H1 (cell line): ENCODE measurements around the gene ARHGEF1. TPM values are rescaled to one million over a fixed set of nuclear protein-coding genes. Genes with fewer than 3 reads are reported as not detected.

ENCODE experiments used
- BRCA1 ChIP-seq: IDR thresholded peaks from 2 replicates; pipeline ENCODE4 v1.6.1; 2012; ENCODE audit warnings: low read depth, low read length, improper control_type of control experiment
- CTBP2 ChIP-seq: IDR thresholded peaks from 2 replicates; pipeline ENCODE4 v1.7.0; 2011; ENCODE audit warnings: borderline replicate concordance, mild to moderate bottlenecking, moderate library complexity, mixed read lengths, low read length; ENCODE audit not compliant: insufficient read depth, insufficient read length
- EP300 ChIP-seq, 2 experiments: IDR thresholded peaks; 1 replicate in 1 of 2; 2 replicates in 1 of 2; pipeline ENCODE4 v1.6.1; 2011 to 2012; ENCODE audit warnings: low read depth in 2 of 2, low read length in 2 of 2, mild to moderate bottlenecking in 2 of 2, borderline replicate concordance in 1 of 2, inconsistent platforms in 1 of 2, moderate library complexity in 1 of 2
- GTF2F1 ChIP-seq: IDR thresholded peaks from 2 replicates; pipeline ENCODE4 v1.6.1; 2012; ENCODE audit warnings: low read depth, low read length, improper control_type of control experiment, borderline replicate concordance
- HDAC2 ChIP-seq, 2 experiments: fragments of 300-600 bp in 1 of 2; sonication (generic) in 1 of 2; IDR thresholded peaks; 2 replicates each; pipeline ENCODE4 v1.6.1; 2011 to 2012; ENCODE audit warnings: low read depth in 2 of 2, low read length in 2 of 2, mild to moderate bottlenecking in 2 of 2, moderate library complexity in 2 of 2, borderline replicate concordance in 1 of 2, inconsistent platforms in 1 of 2
- KDM1A ChIP-seq: fragments of 200-600, 300-600 bp; sonication (generic); IDR thresholded peaks from 2 replicates; pipeline ENCODE4 v1.7.1; 2016; ENCODE audit warnings: mild to moderate bottlenecking, low read length, borderline replicate concordance
- KDM4A ChIP-seq: IDR thresholded peaks from one replicate; pipeline ENCODE4 v1.7.1; 2012; ENCODE audit warnings: low read depth, mild to moderate bottlenecking, moderate library complexity, low read length, inconsistent platforms; ENCODE audit not compliant: severe bottlenecking
- NANOG ChIP-seq: IDR thresholded peaks from 2 replicates; pipeline ENCODE4 v1.6.1; 2011; ENCODE audit warnings: low read length, low read depth, mild to moderate bottlenecking, inconsistent platforms; ENCODE audit not compliant: insufficient read depth, poor library complexity, severe bottlenecking
- RFX5 ChIP-seq: IDR thresholded peaks from 2 replicates; pipeline ENCODE4 v1.6.1; 2011; ENCODE audit warnings: low read depth, low read length, improper control_type of control experiment, borderline replicate concordance
- SP2 ChIP-seq: IDR thresholded peaks from 2 replicates; pipeline ENCODE4 v1.6.1; 2012; ENCODE audit warnings: mild to moderate bottlenecking, low read length, inconsistent platforms
- TBP ChIP-seq: IDR thresholded peaks from 2 replicates; pipeline ENCODE4 v1.6.1; 2011; ENCODE audit warnings: low read depth, low read length, improper control_type of control experiment
- ZNF274 ChIP-seq: IDR thresholded peaks from 2 replicates; pipeline ENCODE4 v1.7.0; 2012; ENCODE audit warnings: low read length, borderline replicate concordance; ENCODE audit errors: extremely low read depth
- polyA plus RNA-seq, 7 experiments: library from polyadenylated mRNA; depleted of rRNA in 3 of 7; stranded (reverse) in 5 of 7; unstranded in 2 of 7; fragments of >200 nt in 5 of 7; fragments of 200-250 nt in 2 of 7; gene quantifications; 1 replicate in 5 of 7; 2 replicates in 1 of 7; 4 replicates in 1 of 7; pipeline versions ENCODE4 v1.2.1 to v1.2.3, GENCODE V29; 2011 to 2013; ENCODE audit warnings: missing spikeins in 2 of 7, mixed read lengths in 2 of 7
- total RNA-seq: library from RNA; stranded (reverse); fragmentation: NEBNext Ultra II Directional; extraction: Animal tissue kit (Norgen Biotek cat#: 25700); gene quantifications from 2 replicates; pipeline ENCODE4 v1.2.1, GENCODE V29; 2021
- TF ChIP-seq, protein P1 (sequence below): IDR thresholded peaks from 2 replicates; pipeline ENCODE4 v1.6.1; 2012; ENCODE audit warnings: low read length, inconsistent platforms
- TF ChIP-seq, protein P2 (sequence below), 3 experiments: IDR thresholded peaks; 1 replicate in 2 of 3; 2 replicates in 1 of 3; pipeline versions ENCODE4 v1.5.1 to v1.6.1; 2011; ENCODE audit warnings: low read length in 3 of 3, mild to moderate bottlenecking in 3 of 3, inconsistent platforms in 2 of 3, low read depth in 1 of 3, moderate library complexity in 1 of 3; ENCODE audit not compliant: insufficient read depth in 1 of 3; ENCODE audit errors: control extremely low read depth in 1 of 3
- TF ChIP-seq, protein P3 (sequence below): IDR thresholded peaks from 2 replicates; pipeline ENCODE4 v1.6.1; 2011; ENCODE audit warnings: low read depth, mild to moderate bottlenecking, low read length; ENCODE audit not compliant: insufficient read depth

ARHGEF1 gene
- total and polyA plus RNA-seq, 2 of the 8 experiments (the other 6 are each of a cell fraction or from before 2014, with no cell fraction given) = 23.0 to 49.0 TPM

DNA sequence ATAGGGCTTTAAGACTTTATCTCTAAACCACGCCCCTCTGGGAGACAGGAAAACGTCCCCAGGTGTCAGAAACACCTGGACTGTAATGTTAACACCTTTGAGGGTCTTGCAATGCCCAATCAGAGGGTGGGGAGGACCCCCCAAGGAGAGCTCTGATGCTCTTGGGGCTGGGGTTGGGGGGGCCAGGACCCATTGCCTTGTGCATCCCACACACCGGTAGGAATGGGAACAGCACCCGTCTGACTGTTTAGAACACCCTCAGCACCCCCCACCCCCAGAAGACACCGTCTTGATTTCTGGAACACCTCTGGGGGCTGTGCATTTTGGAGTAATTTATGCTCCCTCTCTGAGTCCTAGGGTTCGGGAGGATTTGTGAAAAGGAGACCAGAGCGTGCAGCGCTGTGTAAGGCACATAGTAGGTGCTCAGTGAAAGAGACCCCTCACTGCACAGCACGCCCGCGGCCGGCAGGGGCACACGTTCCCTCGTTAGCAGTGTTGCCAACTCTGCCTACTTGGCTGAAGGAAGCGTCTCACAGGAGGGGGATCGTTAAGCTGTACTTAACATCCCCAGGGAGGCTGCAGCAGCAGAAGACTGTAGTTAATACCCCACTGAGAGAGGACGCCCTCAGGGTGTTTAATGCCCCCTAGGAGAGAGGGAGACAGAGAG, 48.1 kb downstream of the ARHGEF1 start (continued):
- TF ChIP-seq, protein P1, sequence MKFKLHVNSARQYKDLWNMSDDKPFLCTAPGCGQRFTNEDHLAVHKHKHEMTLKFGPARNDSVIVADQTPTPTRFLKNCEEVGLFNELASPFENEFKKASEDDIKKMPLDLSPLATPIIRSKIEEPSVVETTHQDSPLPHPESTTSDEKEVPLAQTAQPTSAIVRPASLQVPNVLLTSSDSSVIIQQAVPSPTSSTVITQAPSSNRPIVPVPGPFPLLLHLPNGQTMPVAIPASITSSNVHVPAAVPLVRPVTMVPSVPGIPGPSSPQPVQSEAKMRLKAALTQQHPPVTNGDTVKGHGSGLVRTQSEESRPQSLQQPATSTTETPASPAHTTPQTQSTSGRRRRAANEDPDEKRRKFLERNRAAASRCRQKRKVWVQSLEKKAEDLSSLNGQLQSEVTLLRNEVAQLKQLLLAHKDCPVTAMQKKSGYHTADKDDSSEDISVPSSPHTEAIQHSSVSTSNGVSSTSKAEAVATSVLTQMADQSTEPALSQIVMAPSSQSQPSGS = no peak
- TF ChIP-seq SP2 = no peak
- TF ChIP-seq GTF2F1 = no peak
- TF ChIP-seq BRCA1 = no peak
- TF ChIP-seq RFX5 = no peak
- peak in 1 of 2 experiments; percentile 74; a peak in 1 of 4 replicates for TF ChIP-seq HDAC2 (IDR thresholded peaks at IDR 0.05; ENCODE audit: borderline replicate concordance in 1 of 2, low read depth in 2 of 2, low read length in 2 of 2)
- peak; percentile 92; the same call in 1 of the 2 replicates for TF ChIP-seq KDM1A
- TF ChIP-seq CTBP2 = peak; percentile 85
- TF ChIP-seq TBP = no peak
- 0 out of 3 replicates have a peak, but pooled peaks of 1 of the 2 experiments have one; percentile 43 for TF ChIP-seq EP300 (IDR thresholded peaks at IDR 0.05; ENCODE audit: borderline replicate concordance in 1 of 2, low read depth in 2 of 2, low read length in 2 of 2)
- TF ChIP-seq, protein P2, sequence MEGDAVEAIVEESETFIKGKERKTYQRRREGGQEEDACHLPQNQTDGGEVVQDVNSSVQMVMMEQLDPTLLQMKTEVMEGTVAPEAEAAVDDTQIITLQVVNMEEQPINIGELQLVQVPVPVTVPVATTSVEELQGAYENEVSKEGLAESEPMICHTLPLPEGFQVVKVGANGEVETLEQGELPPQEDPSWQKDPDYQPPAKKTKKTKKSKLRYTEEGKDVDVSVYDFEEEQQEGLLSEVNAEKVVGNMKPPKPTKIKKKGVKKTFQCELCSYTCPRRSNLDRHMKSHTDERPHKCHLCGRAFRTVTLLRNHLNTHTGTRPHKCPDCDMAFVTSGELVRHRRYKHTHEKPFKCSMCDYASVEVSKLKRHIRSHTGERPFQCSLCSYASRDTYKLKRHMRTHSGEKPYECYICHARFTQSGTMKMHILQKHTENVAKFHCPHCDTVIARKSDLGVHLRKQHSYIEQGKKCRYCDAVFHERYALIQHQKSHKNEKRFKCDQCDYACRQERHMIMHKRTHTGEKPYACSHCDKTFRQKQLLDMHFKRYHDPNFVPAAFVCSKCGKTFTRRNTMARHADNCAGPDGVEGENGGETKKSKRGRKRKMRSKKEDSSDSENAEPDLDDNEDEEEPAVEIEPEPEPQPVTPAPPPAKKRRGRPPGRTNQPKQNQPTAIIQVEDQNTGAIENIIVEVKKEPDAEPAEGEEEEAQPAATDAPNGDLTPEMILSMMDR (IDR thresholded peaks at IDR 0.05; ENCODE audit: control extremely low read depth in 1 of 3, insufficient read depth in 1 of 3, low read depth in 1 of 3, low read length in 3 of 3) = peak; percentile 59 to 97 (median 91)
- TF ChIP-seq NANOG = peak; percentile 99
- no peak for TF ChIP-seq KDM4A
- TF ChIP-seq, protein P3, sequence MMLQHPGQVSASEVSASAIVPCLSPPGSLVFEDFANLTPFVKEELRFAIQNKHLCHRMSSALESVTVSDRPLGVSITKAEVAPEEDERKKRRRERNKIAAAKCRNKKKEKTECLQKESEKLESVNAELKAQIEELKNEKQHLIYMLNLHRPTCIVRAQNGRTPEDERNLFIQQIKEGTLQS = no peak
- no peak for TF ChIP-seq ZNF274
